Bronchial epithelial cell (primary cell): ENCODE data around the gene BRWD1. TPM values are rescaled to one million over a fixed set of nuclear protein-coding genes. Genes with fewer than 3 reads are reported as not detected.
"Not testable (repeated sequence)": the region's sequence is repeated elsewhere in the genome, so short reads cannot be mapped to it uniquely, and the experiment has no call there.

ENCODE experiments used
- DNase-seq: peaks from one replicate; pipeline ENCODE4 v3.0.0-alpha.2; 2010; ENCODE audit warnings: low read depth
- FAIRE-seq: peaks from 2 replicates; lab custom pipeline; 2011; peaks lifted over from hg19 to GRCh38; lab: Jason Lieb, UNC
- H3K27me3 ChIP-seq: 2 replicates; pipeline ENCODE4 v1.5.1; 2011; ENCODE audit warnings: low read length; ENCODE audit not compliant: control insufficient read depth, insufficient read depth
- H3K36me3 ChIP-seq: 2 replicates; pipeline ENCODE4 v1.5.1; 2011; ENCODE audit warnings: low read length; ENCODE audit not compliant: control insufficient read depth, insufficient read depth
- H3K4me3 ChIP-seq: 2 replicates; pipeline ENCODE4 v1.5.1; 2011; ENCODE audit warnings: mild to moderate bottlenecking, low read depth, low read length, control low read depth
- CTCF ChIP-seq: IDR thresholded peaks from 2 replicates; pipeline ENCODE4 v1.5.1; 2011; ENCODE audit warnings: mild to moderate bottlenecking, moderate library complexity, low read length, control low read depth, inconsistent platforms; ENCODE audit not compliant: insufficient read depth, severe bottlenecking
- total RNA-seq: library from RNA; depleted of rRNA; stranded (reverse); fragments of >200 nt; gene quantifications from 2 replicates; pipeline ENCODE4 v1.2.1, GENCODE V29; 2014

The BRWD1 gene
- total RNA-seq, 1 donor from 2014 or later, result 71.6 TPM

GRCh38 chr21:39136138-39136537 lies 177.3 kb downstream of the BRWD1 start:
- H3K4me3 ChIP-seq, H3K36me3 ChIP-seq, H3K27me3 ChIP-seq: not testable (repeated sequence)
- TF ChIP-seq CTCF, result peak; percentile 39
- FAIRE-seq (peak; percentile 60), DNase-seq (peak; percentile 63)

GRCh38 chr21:39134288-39134810 lies 179.1 kb downstream of the BRWD1 start:
- no peak overlapping the region for H3K4me3 ChIP-seq
- no peak for TF ChIP-seq CTCF
- DNase-seq (no peak), FAIRE-seq (peak; percentile 93)
- no peaks in the 10 kb centered on the region for H3K36me3 ChIP-seq
- H3K27me3 ChIP-seq, result no peaks in the 10 kb centered on the region

Other genes starting within 250 kb of the BRWD1 start
- 57.1 and 61.3 TPM in 2 replicates for gene PSMG1, start 130.2 kb downstream of the BRWD1 start, total RNA-seq
- 341 and 362 TPM in 2 replicates for gene HMGN1, start 35.5 kb upstream of the BRWD1 start, total RNA-seq
- 0.53 and 3.2 TPM in 2 replicates for gene LCA5L, start 132.1 kb upstream of the BRWD1 start, total RNA-seq
- gene SH3BGR, start 138.3 kb upstream of the BRWD1 start, total RNA-seq, result 5.0 and 13.7 TPM in 2 replicates